Right renal pelvis (tissue), 4 donors: ENCODE measurements around the gene NPW. TPM values are rescaled to one million over a fixed set of nuclear protein-coding genes. Genes with fewer than 3 reads are reported as not detected.
A peak's percentile ranks its signal among the peaks of the same experiment; 100 is the strongest.

ENCODE experiments used
- DNase-seq, 4 donors: peaks; one replicate each; pipeline ENCODE4 v3.0.0-alpha.2; 2013; ENCODE audit warnings: low read depth in 4 of 4, low spot score in 3 of 4, missing footprints in 1 of 4
- polyA plus RNA-seq, 4 donors: library from polyadenylated mRNA; unstranded; fragments of 120-200 nt; gene quantifications; one replicate each; pipeline ENCODE4 v1.2.1, GENCODE V29; 2013; ENCODE audit not compliant: insufficient read length in 4 of 4

NPW gene
- polyA plus RNA-seq, 4 donors: 3.8 to 10.3 (median 5.5) TPM

- DNase-seq: no peak
These were observed 3.1 kb upstream of the NPW start for GRCh38 chr16:2016407-2016922.

GRCh38 chr16:2019921-2020831, 591 bp downstream of the NPW start:
- peak in 1 of 4 donors; percentile 54 for DNase-seq

- no peak for DNase-seq
These were observed 3.1 kb downstream of the NPW start for GRCh38 chr16:2022723-2023091.

- peak in 3 of 4 donors; percentile 83 to 92 (median 83) for DNase-seq
These were observed 3.8 kb downstream of the NPW start for GRCh38 chr16:2023092-2024031.

- no peak for DNase-seq
These were observed 4.4 kb downstream of the NPW start for GRCh38 chr16:2024032-2024420.

GRCh38 chr16:2025251-2025650, 5.7 kb downstream of the NPW start:
- DNase-seq: no peak

- no peak for DNase-seq
These were observed 6.4 kb downstream of the NPW start for GRCh38 chr16:2025878-2026460.

GRCh38 chr16:2026461-2027023, 7.0 kb downstream of the NPW start, which contains the start of gene NHERF2:
TSS of gene NHERF2 (plus strand) at chr16:2026902. CDS start at chr16:2027006, 104 bp downstream.
- no peak for DNase-seq

- no peak for DNase-seq
These were observed 7.7 kb downstream of the NPW start for GRCh38 chr16:2027024-2028010.

- DNase-seq: no peak
These were observed 8.6 kb downstream of the NPW start for GRCh38 chr16:2028146-2028545.

GRCh38 chr16:2028620-2029220, 9.1 kb downstream of the NPW start:
- no peak for DNase-seq

GRCh38 chr16:2029350-2029749, 9.8 kb downstream of the NPW start:
- no peak for DNase-seq

GRCh38 chr16:2030036-2030435, 10.5 kb downstream of the NPW start:
- DNase-seq: no peak

GRCh38 chr16:2031081-2031577, 11.5 kb downstream of the NPW start:
- no peak for DNase-seq

GRCh38 chr16:2032285-2033056, 12.9 kb downstream of the NPW start:
- DNase-seq: no peak

- DNase-seq: no peak
These were observed 13.7 kb downstream of the NPW start for GRCh38 chr16:2033057-2033908.
